Activated T-cell treated with anti-CD3 and anti-CD28 coated beads for 1 hour (primary cell): ENCODE results near the gene NECTIN4.

Experiments
- DNase-seq: peaks from one replicate; pipeline ENCODE4 v3.0.0-alpha.2; 2020; ENCODE audit warnings: low read depth

Gene NECTIN4

GRCh38 chr1:161021970-161022353 lies 67.4 kb downstream of the NECTIN4 start:
- DNase-seq: no peak

- DNase-seq: peak; percentile 80
Observed at GRCh38 chr1:161021165-161021969, 68.0 kb downstream of the NECTIN4 start.
